ENCODE measurements around the gene PDCD6IP. TPM values are rescaled to one million over a fixed set of nuclear protein-coding genes. Genes with fewer than 3 reads are reported as not detected.

Gene PDCD6IP
- total RNA-seq, 1 donor, result 258 TPM

DNA sequence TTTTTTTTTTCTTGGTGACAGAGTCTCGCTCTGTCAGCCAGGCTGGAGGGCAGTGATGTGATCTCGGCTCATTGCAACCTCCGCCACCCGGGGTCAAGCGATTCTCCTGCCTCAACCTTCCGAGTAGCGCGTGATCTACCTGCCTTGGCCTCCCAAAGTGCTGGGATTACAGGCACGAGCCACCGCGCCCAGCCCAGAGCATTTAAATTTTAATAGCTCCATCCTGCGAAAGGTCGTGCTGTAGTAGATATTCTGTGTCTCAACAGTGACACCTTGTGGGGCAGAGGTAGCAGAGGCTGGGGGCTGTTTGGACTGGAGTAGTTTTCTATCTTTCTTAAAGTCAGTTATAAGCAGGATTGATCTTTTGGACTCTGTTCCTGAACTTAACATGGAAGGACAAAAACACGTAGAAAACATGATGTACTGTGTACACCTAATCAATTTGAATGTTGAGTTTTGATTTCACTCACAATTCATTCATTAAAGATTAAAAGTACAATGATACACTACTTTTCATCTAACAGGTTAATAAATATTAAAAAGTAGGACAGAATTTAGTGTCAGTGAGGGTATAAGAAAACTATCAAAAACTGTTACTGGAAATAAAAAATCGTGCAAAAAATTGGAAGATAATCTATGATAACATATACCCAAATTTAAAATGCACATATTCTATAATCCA, 11.0 kb upstream of the PDCD6IP start:
- TF ChIP-seq, protein P1, sequence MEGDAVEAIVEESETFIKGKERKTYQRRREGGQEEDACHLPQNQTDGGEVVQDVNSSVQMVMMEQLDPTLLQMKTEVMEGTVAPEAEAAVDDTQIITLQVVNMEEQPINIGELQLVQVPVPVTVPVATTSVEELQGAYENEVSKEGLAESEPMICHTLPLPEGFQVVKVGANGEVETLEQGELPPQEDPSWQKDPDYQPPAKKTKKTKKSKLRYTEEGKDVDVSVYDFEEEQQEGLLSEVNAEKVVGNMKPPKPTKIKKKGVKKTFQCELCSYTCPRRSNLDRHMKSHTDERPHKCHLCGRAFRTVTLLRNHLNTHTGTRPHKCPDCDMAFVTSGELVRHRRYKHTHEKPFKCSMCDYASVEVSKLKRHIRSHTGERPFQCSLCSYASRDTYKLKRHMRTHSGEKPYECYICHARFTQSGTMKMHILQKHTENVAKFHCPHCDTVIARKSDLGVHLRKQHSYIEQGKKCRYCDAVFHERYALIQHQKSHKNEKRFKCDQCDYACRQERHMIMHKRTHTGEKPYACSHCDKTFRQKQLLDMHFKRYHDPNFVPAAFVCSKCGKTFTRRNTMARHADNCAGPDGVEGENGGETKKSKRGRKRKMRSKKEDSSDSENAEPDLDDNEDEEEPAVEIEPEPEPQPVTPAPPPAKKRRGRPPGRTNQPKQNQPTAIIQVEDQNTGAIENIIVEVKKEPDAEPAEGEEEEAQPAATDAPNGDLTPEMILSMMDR (IDR thresholded peaks at IDR 0.05; ENCODE audit: insufficient read depth, low read length), result peak; percentile 90

DNA sequence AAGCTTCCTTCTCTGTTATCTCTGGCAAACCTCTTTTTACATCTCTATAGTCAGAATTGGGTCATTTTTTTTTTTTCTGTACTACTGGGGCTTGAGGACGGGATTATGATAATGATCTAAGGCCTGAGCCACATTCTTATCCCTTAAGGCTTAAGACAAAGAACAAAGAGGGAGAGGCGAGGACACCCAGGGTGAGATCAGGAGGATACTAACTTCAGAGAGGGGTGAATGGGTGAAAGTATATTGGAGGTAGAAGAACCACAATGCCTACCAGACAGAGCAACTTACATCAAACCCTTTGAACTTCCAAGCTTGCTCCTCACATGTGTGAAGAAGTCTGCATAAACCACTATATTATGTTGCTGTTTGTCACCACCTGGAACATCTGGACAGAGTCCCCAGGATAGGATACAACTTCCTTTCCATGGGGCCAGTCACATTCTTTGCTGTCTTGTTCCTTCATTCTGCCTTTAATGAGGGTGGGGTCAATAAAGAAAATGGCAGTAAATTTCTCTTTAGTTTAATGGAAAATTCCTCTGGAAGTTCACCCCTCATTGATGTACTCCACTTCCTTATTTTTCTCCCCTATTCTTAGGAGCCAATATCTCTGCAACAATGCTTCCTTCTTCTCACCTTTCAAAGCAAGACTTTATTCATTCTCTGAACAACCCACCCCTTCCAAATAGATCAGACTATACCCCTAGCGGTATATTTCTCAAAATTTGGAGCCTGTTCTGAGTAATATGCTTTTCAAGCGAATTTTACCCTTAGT, 9.1 kb upstream of the PDCD6IP start:
- TF ChIP-seq, protein P1 (IDR thresholded peaks at IDR 0.05; ENCODE audit: insufficient read depth, low read length), result no peak
- H3K4me3 ChIP-seq (ENCODE audit: low read depth, low read length), result no peak overlapping the region
- DNase-seq (ENCODE audit: low read depth), result no peak

More for the DNA sequence above, 11.0 kb upstream of the PDCD6IP start:
- H3K4me3 ChIP-seq (ENCODE audit: low read depth, low read length), result peak overlapping the region; percentile 34
- peak; percentile 80 for DNase-seq (ENCODE audit: low read depth)

DNA sequence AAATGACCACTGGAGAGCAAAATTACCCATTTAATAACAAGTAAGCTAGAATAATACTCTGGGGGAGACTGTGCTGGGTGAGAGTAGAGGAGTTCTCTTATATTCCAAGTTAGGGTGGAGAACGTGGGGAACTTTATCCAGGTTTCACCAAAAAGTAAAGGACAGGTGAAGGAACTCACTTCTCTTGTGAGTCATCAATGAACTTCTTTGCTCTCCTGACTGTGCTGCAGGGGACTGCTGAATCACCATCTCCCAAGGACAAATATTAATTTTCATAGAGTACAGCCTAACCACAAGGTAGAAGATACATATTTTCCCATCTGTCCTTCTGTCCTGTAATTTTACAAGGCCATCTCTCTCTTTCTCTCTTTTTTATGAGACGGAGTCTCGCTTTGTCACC, 8.3 kb upstream of the PDCD6IP start:
- no peak for DNase-seq (ENCODE audit: low read depth)
- H3K4me3 ChIP-seq (ENCODE audit: low read depth, low read length), result no peak overlapping the region
- TF ChIP-seq, protein P1 (IDR thresholded peaks at IDR 0.05; ENCODE audit: insufficient read depth, low read length), result no peak

DNA sequence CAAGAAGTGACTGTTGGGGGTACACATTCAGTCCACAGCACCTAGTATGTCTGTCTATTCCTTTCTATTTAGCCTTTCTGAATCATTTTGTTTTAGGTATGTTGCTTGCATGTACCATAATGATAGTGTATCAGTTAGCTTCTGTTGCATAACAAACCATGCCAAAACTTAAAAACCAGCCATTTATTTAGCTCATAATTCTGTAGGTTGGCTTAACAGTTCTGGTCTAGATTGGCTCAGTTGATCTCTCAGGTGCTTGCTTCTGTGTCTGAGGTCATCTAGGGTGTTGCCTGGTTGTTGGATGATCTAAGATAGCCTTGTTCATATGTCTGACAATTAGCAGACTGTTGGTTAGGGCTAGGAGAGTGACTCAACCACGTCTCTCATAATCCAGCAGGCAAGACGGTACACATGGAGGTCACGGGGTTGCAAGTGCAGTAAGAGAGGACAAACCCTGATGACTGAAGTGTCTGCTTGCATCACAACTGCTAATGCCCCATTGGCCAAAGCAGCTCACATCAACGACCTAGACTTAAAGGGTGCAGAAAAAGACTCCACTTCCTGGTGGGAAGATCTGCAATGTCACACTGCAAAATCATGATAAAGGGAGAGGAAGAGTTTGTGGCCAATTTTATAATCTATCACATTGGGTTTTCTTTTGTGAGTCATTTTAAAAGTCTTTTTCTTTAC, 6.8 kb upstream of the PDCD6IP start:
- no peak for DNase-seq (ENCODE audit: low read depth)
- TF ChIP-seq, protein P1 (IDR thresholded peaks at IDR 0.05; ENCODE audit: insufficient read depth, low read length), result no peak
- H3K4me3 ChIP-seq (ENCODE audit: low read depth, low read length), result no peak overlapping the region

DNA sequence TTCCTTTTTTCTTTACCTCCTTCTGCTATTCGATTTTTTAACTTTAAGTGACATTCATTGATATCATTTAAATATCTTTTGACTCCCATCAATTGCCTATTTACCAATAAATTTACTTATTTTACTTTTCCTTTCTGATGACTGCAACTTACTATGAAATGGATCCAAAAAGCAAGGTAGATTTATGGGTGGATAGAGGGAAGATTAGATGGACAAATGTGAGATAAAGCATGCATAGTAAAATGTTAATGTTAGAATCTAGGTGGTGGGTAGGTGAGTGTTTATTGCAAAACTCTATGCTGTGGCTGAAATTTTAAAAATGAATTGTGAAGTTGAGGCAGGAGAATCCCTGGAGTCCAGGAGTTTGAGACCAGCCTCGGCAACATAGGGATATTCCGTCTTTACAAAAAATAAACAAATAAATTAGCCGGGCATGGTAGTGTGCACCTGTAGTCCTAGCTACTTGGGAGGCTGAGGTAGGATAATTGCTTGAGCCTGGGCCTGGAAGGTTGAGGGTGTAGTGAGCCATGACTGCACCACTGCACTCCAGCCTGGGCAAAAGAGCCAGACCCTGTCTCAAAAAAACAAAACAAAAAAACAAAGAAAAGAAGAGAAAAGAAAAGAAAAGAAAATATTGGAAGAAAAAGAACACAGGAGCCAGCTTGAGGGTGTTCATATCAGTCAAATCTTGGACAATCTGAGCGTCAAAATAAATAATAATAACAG, 6.1 kb upstream of the PDCD6IP start:
- H3K4me3 ChIP-seq (ENCODE audit: low read depth, low read length), result no peak overlapping the region
- no peak for DNase-seq (ENCODE audit: low read depth)
- TF ChIP-seq, protein P1 (IDR thresholded peaks at IDR 0.05; ENCODE audit: insufficient read depth, low read length), result no peak

DNA sequence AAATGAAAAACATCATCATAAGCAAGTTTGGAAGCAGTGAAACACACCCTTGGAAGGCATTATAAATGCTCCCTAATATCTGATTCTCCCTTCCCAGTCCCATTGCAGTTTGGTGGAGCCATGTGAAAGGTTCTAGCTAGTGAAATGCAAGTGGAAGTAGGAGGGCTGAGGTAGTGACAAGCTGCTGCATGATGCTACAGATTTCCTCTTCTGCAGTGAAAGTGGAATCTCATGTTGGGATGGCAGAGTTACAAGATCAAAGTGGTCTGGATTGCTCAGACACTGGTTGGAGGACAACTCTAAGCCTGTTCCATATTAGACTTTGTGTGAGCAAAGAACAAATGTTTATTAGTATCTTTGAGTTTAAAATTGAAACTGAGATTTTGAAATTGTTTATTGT, 3.3 kb upstream of the PDCD6IP start:
- TF ChIP-seq, protein P1 (IDR thresholded peaks at IDR 0.05; ENCODE audit: insufficient read depth, low read length), result no peak
- no peak overlapping the region for H3K4me3 ChIP-seq (ENCODE audit: low read depth, low read length)
- no peak for DNase-seq (ENCODE audit: low read depth)
